Measurements from ENCODE around the gene NDUFB4.

- TF ChIP-seq RAD21 (CRISPR knock-in tag; conservative IDR thresholded peaks at IDR 0.05 in 1 of 2, IDR thresholded peaks at IDR 0.05 in 1 of 2) = no peak
- no peak for TF ChIP-seq TAF15 (IDR thresholded peaks at IDR 0.05; ENCODE audit: low read depth, low read length)
- no peak for TF ChIP-seq ZNF274 (IDR thresholded peaks at IDR 0.05; ENCODE audit: borderline replicate concordance, low read depth, low read length)
- no peak for TF ChIP-seq ZNF586 (CRISPR knock-in tag; conservative IDR thresholded peaks at IDR 0.05)
- no peak for TF ChIP-seq CBX5 (IDR thresholded peaks at IDR 0.05; ENCODE audit: borderline replicate concordance, low read depth)
- TF ChIP-seq, protein P1, sequence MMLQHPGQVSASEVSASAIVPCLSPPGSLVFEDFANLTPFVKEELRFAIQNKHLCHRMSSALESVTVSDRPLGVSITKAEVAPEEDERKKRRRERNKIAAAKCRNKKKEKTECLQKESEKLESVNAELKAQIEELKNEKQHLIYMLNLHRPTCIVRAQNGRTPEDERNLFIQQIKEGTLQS (IDR thresholded peaks at IDR 0.05) = no peak
- TF ChIP-seq, protein P1 (CRISPR knock-in tag; conservative IDR thresholded peaks at IDR 0.05) = no peak
- no peak for TF ChIP-seq ZNF354B (CRISPR knock-in tag; IDR thresholded peaks at IDR 0.05)
- TF ChIP-seq CTCF (IDR thresholded peaks at IDR 0.05 in 2 of 3, conservative IDR thresholded peaks at IDR 0.05 in 1 of 3; ENCODE audit: insufficient read depth in 2 of 3, low read depth in 1 of 3, low read length in 3 of 3) = no peak
Observed at GRCh38 chr3:120601554-120601953, 5.4 kb downstream of the NDUFB4 start.

Data from K562 (cell line).